GM18873 (cell line): ENCODE measurements around the gene DCDC2C.

Experiments
- ATAC-seq: cut with Tn5 transposase; IDR thresholded peaks from one replicate; pipeline ENCODE4 v1.9.1; 2021; ENCODE audit warnings: mild to moderate bottlenecking, moderate library complexity, moderate number of reproducible peaks; ENCODE audit not compliant: unreplicated experiment, low FRiP score

DCDC2C gene

GRCh38 chr2:3672861-3673678 lies 30.3 kb upstream of the DCDC2C start:
- no peak for ATAC-seq

- no peak for ATAC-seq
Observed at GRCh38 chr2:3674066-3674845, 29.1 kb upstream of the DCDC2C start.

- ATAC-seq, result no peak
Observed at GRCh38 chr2:3675687-3676086, 27.7 kb upstream of the DCDC2C start.

GRCh38 chr2:3677436-3677835 lies 25.9 kb upstream of the DCDC2C start:
- ATAC-seq, result no peak

GRCh38 chr2:3678212-3678611 lies 25.2 kb upstream of the DCDC2C start:
- no peak for ATAC-seq

GRCh38 chr2:3679180-3679579 lies 24.2 kb upstream of the DCDC2C start:
- ATAC-seq, result no peak

- ATAC-seq, result no peak
Observed at GRCh38 chr2:3679616-3680393, 23.6 kb upstream of the DCDC2C start.

GRCh38 chr2:3680548-3681345 lies 22.6 kb upstream of the DCDC2C start:
- no peak for ATAC-seq

GRCh38 chr2:3681625-3682024 lies 21.8 kb upstream of the DCDC2C start:
- no peak for ATAC-seq

GRCh38 chr2:3682811-3683210 lies 20.6 kb upstream of the DCDC2C start:
- ATAC-seq, result no peak

GRCh38 chr2:3683748-3684454 lies 19.5 kb upstream of the DCDC2C start:
- no peak for ATAC-seq

- ATAC-seq, result no peak
Observed at GRCh38 chr2:3689998-3690748, 13.2 kb upstream of the DCDC2C start.

GRCh38 chr2:3692375-3692774 lies 11.0 kb upstream of the DCDC2C start:
- ATAC-seq, result no peak

GRCh38 chr2:3696545-3696944 lies 6.8 kb upstream of the DCDC2C start:
- ATAC-seq, result no peak

GRCh38 chr2:3701071-3701470 lies 2.3 kb upstream of the DCDC2C start:
- no peak for ATAC-seq

GRCh38 chr2:3703757-3704355 lies 481 bp downstream of the DCDC2C start:
- ATAC-seq, result no peak

GRCh38 chr2:3704692-3705091 lies 1.3 kb downstream of the DCDC2C start:
- no peak for ATAC-seq

- ATAC-seq, result no peak
Observed at GRCh38 chr2:3705782-3706181, 2.4 kb downstream of the DCDC2C start.

GRCh38 chr2:3706892-3707291 lies 3.5 kb downstream of the DCDC2C start:
- no peak for ATAC-seq
